DMS79 (cell line): ENCODE measurements around the gene CLRN1.
"Not testable (repeated sequence)": the region's sequence is repeated elsewhere in the genome, so short reads cannot be mapped to it uniquely, and the experiment has no call there.

ENCODE experiments used
- DNase-seq: peaks from one replicate; lab custom pipeline; 2025; lab: John Stamatoyannopoulos, UW

CLRN1 gene, protein sequence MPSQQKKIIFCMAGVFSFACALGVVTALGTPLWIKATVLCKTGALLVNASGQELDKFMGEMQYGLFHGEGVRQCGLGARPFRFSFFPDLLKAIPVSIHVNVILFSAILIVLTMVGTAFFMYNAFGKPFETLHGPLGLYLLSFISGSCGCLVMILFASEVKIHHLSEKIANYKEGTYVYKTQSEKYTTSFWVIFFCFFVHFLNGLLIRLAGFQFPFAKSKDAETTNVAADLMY

DNA sequence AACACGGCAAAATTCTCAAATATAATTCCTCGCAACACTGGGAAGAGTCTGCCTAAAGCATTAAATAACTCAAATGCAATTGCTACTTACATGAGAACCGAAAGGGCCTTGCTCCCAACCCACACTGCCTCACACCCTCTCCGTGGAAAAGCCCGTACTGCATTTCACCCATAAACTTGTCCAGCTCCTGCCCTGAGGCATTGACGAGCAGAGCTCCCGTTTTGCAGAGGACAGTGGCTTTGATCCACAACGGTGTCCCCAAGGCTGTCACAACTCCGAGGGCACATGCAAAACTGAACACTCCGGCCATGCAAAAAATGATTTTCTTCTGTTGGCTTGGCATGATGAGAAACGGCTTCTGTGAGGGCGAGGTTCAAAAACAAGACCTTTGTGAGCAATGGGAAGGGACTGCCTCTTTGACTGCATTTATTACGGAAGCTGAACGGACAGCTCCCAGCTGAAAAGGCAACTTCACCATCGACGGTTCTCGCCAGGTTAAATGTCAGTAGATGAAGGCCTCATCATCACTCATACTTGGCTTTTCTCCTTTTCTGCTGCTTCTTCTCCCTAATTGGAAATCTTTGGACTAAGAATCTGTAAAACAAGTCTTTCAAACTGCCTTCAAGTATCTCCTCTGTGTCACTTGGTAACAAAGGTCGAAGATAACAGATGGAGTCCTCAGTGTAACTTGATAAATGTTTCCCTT lies at the start of gene CLRN1:
TSS of gene CLRN1 (minus strand) at position 362 of the 706 bp plus-strand sequence. CDS start at position 343, 19 bp downstream.
- no peak for DNase-seq

DNA sequence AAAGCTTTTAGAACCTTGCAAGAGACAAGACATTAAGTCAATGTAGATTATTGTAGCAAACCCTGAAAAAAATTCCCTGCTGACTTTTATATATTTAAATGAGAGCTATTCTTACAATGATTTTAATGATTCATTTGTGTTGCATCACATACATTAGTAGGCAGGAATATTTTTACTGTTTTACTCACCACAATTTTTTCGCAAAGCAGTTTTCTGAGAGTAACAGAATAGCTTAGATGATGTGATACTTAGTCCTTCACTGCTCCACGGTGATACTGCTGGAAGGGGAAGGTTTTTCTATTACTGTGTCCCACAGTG lies 43.9 kb upstream of the CLRN1 start:
- no peak for DNase-seq

DNA sequence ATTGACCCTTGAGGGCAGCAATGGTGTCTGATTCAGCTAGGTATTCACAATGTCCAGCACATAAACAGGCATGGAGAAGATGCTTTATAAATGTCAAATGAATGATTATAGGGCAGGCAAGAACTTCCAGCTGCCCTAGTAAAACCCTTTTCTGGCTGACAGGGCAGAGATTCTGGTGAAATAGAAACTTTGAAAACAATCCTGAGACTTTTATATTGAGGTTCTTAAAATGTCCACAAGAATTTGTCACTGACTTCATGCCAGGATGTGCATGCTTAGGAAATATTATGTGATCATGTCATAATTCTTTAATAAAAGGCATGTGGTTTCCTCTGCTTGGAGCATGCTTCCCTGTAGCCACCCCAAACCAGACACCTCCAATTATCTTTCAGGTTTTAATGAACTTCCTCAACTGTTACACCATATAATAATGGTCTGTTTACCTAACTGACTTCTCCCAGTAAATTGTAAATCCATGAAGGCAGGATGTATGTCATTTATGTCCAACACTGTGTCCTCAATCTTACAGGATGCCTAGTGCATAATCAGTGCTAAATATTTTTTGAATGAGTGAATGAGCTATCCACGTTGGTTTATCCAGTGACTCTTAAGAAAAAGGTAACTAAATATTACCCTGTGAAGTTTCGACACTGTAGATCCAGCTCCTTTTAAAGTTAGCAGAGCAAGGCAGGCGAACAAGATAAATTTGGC lies 43.4 kb upstream of the CLRN1 start:
- DNase-seq = no peak

DNA sequence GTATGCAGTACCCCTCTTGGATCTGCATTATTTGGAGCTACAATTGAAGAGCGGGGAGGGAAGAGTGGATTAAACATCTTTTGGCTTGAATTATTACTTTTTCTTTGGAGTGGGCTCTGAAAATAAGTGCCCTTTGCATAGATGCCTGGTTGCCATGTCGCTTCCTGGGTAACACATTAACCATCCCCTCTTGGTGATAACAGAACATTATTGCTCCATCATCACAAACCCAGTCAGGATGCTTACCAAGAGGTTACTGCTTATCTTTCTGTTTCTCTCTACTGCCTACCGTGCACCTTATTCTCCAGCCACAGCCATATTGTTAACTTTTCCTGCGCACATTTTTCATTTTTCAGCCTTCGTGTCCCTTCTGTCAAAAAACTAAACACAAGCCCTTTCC lies 42.7 kb upstream of the CLRN1 start:
- no peak for DNase-seq

DNA sequence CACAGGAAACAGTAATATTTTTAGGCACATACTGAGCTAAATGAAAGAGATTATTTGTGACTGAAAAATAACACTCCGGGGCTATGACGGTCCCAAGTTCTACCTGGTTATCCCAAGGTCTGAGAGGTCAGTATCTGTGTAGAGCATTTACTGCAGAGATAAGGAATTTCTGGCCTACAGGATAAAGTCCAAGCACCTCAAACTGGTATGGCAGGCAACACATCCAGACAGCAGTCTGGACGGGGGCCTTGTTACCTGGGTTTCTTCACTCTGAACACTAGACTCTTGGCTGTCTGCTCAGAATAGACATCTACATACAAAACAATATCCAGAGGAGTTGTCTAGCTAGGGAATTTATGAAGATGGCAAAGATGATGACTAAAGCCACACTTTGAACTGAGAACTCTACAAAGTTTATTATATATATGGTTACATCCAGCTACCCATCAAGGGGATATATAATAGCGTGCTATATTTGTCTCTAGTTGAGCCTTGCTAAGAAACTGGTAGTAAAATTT lies 42.0 kb upstream of the CLRN1 start:
- DNase-seq = no peak

DNA sequence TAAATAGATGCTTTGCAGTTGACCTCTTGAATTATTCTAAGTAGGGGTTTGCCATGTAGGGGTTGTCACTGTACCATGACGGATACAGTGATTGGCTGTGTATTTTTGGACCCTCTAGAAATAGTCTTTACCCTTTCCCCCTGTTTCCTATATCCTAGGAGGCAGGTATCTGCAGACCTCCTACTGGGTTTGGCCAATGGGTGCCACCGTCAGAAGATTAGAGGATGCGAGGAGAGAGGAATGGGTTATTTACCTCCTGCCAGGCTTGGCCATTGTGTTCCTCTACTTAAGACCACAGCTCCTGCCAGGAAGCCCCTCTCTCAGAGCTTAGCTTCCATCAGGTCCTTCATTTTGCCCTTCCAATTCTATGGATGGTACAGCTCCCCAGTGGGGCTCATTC lies 40.2 kb upstream of the CLRN1 start:
- no peak for DNase-seq

DNA sequence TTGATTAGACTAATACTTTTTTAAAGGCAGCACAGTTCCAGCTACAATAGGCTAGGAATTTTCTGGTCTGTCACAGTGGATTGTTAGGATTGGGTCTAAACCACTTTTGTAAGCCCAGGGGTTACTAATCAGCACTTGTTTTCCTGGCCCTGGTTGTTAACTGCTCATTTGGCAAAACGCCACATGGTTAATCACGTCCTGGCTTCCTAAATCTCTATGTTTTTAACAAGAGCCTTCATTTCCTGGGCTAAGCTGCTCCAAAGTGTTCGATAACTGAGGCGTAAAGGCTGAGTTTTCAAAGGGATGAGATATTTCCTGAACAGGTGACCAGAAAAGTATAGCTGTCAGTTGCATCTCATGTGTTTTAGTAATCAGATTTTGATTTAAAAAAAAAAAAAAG lies 38.9 kb upstream of the CLRN1 start:
- DNase-seq = no peak

DNA sequence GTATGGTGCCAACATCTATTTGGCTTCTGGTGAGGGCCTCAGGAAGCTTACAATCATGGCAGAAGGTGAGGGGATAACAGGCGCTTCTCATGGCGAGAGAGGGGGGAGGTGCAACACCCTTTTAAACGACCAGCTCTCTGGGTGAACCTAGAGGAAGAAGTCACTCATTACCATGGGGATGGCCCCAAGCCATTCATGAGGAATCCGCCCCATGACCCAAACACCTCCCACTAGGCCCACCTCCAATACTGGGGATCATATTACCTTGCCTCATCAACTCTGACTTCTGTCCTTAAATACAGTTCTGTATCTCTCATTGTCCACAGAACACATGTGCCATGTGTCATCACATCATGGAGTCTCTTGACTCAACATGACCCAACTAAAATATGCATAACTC lies 37.5 kb upstream of the CLRN1 start:
- no peak for DNase-seq

DNA sequence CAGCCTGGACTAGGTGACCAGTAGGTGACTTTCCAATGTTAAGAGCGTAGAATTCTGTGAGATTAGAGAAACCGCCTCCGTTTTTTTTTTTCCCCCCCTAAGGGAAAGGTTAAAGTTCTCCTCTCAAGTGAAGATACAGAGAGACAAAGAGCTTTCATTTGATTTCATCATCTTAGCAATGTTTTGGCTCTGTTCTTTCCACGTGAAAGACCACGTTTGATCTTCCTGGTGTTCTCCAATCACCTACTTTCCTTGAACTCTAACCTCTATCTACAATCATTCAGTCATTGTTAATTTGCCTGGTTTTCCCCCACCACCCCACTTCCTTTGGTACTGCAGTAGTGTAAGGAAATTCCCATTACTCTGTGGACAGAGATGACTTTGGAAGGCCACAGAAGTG lies 36.9 kb upstream of the CLRN1 start:
- DNase-seq = no peak

DNA sequence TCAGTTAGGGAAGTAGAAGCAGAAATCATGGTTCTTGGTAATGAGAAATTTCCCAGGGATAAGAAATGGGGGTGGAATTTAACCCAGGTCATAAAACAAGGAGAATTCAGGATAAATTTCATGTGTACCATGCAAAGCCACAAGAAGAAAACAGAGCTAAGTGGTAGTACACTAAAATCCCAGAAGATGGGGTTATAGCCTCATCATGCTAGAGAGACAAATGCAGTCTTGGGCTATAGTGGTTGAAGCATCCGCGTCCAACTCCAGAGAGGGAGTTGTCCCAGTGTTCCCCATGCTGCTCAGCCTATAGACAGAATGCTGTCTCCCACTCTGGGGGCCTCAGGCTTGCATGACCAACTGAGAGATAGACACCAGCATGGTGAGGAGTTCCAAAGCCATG lies 36.2 kb upstream of the CLRN1 start:
- DNase-seq = no peak

DNA sequence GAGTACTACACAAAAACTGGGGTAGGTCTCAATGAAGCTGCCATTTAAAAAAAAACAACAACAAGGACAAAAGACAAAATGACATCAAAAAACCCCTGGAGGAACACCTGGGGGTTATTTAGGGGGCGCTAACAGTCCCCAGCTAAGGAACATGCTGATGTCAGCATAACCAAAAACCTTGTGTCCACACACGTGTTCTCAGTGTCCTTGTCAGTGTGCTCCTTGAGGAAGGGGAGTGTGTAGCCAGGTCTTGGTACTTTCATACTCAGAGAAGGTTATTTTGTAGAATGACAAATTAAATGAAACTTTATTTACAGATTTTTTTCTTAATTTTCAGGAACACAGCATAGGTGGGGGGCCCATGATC lies 31.2 kb upstream of the CLRN1 start:
- DNase-seq = no peak

DNA sequence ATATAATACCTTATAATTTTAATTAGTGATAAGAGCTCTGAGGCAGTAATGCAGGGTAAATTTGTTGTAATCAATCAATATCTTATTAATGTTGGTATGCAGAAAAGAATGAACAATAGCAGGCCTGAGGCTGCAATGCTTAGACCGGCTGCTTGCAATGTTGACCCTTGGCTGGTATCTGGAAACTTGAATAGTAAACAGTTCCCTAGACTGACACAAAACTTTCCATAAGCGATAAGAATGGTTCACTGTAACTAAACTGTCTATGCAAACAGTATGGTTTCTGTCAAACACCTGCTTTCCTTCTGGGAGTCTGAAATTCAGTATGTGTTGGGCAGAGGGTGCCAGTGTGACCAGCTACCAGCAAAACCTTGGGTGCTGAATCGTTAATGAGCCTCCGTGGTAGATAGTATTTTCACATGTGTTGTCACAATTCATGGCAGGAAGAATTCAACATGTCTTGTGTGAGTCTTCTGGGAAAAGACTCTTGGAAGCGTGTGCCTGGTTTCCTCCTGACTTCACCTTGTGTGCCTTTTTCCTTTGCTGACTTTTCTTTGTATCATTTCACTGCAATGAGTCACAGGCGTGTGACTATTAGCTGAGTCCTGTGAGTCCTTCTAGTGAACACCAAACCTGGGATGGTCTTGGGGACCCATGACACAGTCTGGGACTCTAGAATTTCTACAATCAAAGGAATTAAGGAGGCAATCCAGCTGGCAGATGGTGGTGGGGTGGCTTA lies 30.7 kb upstream of the CLRN1 start:
- no peak for DNase-seq

DNA sequence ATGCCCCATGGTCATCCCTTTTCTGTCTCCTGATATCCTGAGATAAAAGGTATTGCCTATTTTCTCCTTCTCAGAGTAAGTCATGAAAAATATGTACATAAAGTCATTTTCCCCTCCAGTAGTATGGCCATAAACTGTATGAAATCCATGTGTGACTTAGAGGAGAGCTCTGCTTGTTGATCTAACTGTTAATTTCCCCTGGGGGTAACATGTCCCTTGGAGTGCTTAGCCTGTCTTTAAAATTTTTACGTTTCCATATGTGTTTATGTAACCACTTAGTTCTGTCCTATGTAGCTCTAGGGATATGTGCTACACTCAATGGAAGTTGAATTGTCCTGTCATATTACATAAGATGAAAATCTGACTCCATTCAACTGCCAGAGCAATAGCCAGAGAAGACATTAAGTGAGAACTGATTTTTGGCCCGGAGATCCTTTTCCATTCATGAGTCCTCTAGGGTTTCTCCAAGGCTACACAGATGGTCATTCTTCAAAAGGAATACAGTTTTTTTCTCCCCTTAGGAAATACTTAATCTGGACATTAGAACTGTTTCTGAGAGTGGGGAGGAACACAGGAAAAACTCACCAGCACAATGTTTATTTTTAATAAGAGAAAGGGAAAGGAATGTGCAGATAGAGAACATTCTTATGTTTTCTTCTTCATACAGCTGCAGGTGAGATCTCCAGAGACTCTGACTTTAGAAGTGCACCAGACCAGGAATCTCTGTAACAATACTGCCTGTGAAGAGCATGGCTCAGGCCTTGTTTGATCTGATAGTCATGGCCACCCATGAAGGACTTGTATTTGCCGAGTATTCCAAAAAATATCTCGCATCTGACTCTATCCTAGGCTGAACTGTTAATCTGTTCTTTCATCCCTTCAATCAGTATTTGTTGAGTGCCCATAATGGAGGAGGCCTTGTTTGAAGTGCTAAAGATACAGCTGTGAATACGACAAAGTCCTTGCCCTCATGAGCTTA lies 29.8 kb upstream of the CLRN1 start:
- no peak for DNase-seq

DNA sequence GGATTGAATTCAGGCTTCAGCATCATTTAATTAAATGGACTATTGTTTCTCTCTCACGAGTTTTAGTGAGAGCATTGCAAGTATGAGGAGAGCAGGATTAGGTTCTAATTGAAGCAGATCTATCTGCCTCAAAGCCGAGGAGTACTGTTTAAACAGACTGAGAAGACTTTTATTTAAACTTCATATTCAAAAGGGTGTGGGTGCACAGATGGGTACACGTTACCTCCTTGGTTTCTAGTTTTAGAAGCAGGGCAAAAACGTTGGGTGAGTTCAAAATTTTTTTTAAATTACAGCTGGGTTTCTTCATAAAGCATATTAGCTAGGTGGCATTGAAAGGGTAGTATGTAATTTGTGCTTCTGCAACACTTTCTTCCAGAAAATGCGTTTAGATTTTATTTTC lies 26.5 kb upstream of the CLRN1 start:
- DNase-seq = no peak

DNA sequence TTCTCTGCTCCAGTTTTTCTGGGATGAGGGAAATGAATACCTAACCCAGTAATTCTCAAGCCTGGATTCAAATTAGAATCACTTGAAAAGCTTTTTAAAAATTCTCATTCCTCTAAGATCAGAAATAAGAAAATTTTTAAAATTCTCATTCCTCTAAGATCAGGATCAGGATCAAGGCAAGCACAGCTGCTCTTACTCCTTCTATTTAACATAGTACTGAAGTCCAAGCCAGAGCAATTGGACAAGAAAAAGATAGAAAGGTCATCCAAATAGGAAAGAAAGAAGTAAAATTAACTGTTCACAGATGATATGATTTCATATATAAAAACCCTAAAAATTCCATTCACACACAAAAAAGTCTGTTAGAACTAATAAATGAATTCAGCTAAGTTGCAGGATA lies 24.2 kb upstream of the CLRN1 start:
- no peak for DNase-seq

DNA sequence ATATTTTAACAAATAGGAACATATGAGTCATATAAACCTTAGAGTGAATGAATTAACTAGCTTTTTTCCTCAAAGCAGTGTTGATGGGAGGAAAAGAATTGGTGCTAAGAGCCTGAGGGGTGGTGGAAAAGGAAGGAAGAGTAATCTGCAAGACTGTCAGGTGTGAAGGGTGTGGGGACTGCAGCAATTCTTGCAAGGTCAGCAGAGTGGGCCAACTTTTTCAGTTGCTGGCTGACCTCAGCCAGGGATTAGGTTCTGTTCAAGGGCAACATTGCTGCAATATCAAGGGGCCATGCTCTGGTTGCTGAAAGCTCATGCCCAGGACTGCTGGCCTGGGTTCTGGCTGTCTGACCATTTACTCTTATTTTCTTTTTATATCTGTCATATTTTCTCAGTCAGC lies 23.0 kb upstream of the CLRN1 start:
- no peak for DNase-seq

DNA sequence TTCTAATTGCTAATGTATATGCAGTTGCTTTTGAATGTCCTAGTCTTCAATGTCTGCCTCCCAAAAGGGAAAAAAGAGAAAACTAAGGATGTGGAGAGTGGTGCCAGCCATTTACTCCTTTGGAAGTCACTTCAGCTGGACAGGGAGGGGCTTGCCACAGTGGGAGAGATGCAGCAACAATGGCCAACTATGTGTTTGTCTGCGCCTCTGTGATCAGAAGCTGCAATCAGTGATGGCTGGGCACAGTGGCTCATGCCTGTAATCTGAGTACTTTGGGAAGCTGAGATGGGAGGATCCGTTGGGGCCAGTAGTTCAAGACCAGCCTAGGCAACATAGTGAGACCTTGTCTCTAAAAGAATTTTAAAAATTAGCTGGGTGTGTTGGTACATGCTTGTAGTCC lies 16.7 kb upstream of the CLRN1 start:
- DNase-seq = no peak

DNA sequence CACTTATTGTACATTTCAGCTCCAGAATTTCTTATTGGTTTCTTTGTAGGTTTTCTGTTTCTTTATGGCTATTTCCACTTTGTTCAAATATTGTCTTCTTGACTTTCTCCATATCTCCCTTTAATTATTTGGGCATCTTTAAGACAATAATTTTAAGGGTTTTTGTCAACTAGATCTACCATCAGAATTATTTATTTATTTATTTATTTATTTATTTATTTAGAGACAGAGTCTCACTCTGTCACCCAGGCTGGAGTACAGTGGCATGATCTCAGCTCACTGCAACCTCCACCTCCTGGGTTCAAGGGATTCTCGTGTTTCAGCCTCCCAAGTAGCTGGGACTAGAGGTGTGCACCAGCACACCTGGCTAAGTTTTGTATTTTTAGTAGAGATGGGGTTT lies 15.9 kb upstream of the CLRN1 start:
- not testable (repeated sequence) for DNase-seq

DNA sequence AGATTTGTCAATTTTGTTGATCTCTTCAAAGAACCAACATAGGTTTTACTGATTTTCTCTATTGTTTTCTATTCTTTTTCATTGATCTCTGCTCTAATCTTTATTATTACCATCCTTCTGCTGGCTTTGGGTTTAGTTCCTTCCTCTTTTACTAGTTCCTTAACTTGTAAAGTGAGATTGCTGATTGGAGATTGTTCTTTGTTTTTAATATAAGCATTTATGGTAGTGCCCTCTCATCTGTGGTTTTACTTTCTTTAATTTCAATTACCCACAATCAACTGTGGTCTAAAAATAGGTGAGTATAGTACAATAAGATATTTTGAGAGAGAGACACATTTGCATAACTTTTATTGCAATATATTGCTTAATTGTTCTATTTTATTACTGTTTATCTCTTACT lies 13.2 kb upstream of the CLRN1 start:
- no peak for DNase-seq

DNA sequence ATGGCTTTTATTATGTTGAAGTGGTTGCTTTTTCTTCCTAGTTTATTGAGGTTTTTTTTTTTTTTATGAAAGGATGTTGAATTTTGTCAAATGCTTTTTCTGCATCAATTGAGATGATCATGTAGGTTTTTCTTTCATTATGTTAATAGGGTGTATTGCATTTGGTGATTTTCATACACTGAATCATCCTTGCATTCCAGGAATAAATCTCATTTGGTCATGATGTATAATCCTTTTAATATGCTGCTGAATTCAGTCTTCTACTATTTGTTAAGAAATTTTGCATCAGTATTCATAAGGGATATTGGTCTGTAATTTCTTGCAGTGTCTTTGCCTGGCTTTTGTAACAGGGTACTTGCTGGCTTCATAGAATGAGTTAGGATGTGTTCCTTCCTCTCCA lies 11.5 kb upstream of the CLRN1 start:
- no peak for DNase-seq

DNA sequence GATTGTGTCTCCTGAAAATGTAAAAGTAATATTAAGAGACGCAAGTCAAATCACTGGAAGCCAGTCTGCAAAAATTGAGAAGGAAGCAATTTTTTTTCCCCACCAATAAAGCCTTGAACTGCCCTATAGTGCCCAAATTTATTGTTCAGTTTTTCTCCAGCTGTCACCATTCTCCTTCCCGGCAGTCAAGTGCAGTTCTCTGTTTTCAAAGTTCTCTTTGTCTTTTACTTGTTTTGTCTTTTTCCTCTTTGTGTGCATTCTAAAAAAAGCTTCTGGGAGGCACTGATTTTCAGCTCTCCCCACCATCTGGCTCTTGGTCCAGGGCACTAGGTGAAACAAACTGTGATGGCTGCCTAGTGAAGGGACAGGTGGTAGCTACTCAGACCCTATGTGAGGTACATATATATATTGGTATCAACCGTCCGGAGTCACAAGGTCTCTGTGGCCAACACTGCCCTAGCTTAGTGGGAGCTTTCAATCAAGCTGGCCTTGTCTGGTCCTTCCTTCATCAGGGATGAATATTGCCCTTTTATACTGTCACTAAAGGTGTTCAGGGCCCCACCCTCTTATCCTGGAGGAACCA lies 6.1 kb upstream of the CLRN1 start:
- no peak for DNase-seq
